ENCODE measurements around the gene ERGIC1. TPM values are rescaled to one million over a fixed set of nuclear protein-coding genes. Genes with fewer than 3 reads are reported as not detected.

The ERGIC1 gene
- polyA plus RNA-seq, 1 donor from 2014 or later: 59.1 TPM

DNA sequence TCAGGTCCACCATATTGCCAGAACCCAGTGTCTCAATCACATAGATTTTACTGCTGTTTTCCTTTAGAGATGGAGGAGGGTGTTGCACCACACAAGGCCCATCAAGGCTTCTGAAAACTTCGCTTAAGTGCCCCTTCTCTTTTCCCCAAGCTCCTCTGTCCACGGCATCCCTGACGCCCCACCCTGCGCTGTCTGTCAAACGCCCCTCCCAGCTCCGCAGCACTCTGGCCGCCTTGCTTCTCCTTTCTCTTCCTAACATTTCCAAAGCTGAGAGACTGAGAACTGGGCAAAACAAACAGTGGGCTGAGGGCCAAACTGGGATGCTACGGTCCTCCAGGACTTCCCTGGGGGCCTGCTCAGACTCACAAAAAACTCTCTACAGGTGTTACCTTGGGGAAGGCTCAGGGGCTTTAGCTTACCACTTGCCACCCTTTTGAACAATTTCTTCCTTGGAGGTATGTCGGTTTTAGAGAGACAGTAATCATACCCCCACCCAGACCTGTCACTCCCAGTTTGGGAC, 28.3 kb upstream of the ERGIC1 start:
- Histone ChIP-seq H3F3A (ENCODE audit: insufficient read depth, low read length, poor library complexity, severe bottlenecking) (no peaks in the 10 kb centered on the region), H3K4me2 (ENCODE audit: low read length) (no peak overlapping the region), H2AFZ (ENCODE audit: low read depth, low read length) (no peak overlapping the region), H3K79me2 (replicated peaks; ENCODE audit: insufficient read depth, low read length) (no peaks in the 10 kb centered on the region), H3K9me3 (ENCODE audit: low read length) (no peaks in the 10 kb centered on the region), H3K36me3 (ENCODE audit: insufficient read depth, low read length) (no peaks in the 10 kb centered on the region), H3K27me3 (ENCODE audit: insufficient read depth, low read depth, low read length) (no peaks in the 10 kb centered on the region), H3K4me3 (ENCODE audit: low read length) (no peak overlapping the region), H3K9me2 (ENCODE audit: insufficient read depth, low read length) (no peaks in the 10 kb centered on the region), H3K27ac (ENCODE audit: low read length) (no peak overlapping the region), H3K9ac (ENCODE audit: low read length) (no peak overlapping the region), H4K20me1 (ENCODE audit: insufficient read depth) (no peaks in the 10 kb centered on the region)
- TF ChIP-seq, protein P1, sequence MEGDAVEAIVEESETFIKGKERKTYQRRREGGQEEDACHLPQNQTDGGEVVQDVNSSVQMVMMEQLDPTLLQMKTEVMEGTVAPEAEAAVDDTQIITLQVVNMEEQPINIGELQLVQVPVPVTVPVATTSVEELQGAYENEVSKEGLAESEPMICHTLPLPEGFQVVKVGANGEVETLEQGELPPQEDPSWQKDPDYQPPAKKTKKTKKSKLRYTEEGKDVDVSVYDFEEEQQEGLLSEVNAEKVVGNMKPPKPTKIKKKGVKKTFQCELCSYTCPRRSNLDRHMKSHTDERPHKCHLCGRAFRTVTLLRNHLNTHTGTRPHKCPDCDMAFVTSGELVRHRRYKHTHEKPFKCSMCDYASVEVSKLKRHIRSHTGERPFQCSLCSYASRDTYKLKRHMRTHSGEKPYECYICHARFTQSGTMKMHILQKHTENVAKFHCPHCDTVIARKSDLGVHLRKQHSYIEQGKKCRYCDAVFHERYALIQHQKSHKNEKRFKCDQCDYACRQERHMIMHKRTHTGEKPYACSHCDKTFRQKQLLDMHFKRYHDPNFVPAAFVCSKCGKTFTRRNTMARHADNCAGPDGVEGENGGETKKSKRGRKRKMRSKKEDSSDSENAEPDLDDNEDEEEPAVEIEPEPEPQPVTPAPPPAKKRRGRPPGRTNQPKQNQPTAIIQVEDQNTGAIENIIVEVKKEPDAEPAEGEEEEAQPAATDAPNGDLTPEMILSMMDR (IDR thresholded peaks at IDR 0.05; ENCODE audit: poor library complexity, severe bottlenecking): no peak
- TF ChIP-seq RAD21 (conservative IDR thresholded peaks at IDR 0.05): no peak
- no peak for TF ChIP-seq SMC3 (conservative IDR thresholded peaks at IDR 0.05; ENCODE audit: poor library complexity)
- TF ChIP-seq, protein P2, sequence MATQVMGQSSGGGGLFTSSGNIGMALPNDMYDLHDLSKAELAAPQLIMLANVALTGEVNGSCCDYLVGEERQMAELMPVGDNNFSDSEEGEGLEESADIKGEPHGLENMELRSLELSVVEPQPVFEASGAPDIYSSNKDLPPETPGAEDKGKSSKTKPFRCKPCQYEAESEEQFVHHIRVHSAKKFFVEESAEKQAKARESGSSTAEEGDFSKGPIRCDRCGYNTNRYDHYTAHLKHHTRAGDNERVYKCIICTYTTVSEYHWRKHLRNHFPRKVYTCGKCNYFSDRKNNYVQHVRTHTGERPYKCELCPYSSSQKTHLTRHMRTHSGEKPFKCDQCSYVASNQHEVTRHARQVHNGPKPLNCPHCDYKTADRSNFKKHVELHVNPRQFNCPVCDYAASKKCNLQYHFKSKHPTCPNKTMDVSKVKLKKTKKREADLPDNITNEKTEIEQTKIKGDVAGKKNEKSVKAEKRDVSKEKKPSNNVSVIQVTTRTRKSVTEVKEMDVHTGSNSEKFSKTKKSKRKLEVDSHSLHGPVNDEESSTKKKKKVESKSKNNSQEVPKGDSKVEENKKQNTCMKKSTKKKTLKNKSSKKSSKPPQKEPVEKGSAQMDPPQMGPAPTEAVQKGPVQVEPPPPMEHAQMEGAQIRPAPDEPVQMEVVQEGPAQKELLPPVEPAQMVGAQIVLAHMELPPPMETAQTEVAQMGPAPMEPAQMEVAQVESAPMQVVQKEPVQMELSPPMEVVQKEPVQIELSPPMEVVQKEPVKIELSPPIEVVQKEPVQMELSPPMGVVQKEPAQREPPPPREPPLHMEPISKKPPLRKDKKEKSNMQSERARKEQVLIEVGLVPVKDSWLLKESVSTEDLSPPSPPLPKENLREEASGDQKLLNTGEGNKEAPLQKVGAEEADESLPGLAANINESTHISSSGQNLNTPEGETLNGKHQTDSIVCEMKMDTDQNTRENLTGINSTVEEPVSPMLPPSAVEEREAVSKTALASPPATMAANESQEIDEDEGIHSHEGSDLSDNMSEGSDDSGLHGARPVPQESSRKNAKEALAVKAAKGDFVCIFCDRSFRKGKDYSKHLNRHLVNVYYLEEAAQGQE (IDR thresholded peaks at IDR 0.05; ENCODE audit: borderline replicate concordance): no peak
- no peak for TF ChIP-seq EZH2 (IDR thresholded peaks at IDR 0.05; ENCODE audit: borderline replicate concordance, insufficient read depth, low read length, poor library complexity, severe bottlenecking)
- no peak for TF ChIP-seq EP300 (conservative IDR thresholded peaks at IDR 0.05; ENCODE audit: poor library complexity, severe bottlenecking)
- no peak for TF ChIP-seq POLR2AphosphoS5 (IDR thresholded peaks at IDR 0.05)
- no peak for TF ChIP-seq TAF1 (IDR thresholded peaks at IDR 0.05; ENCODE audit: low read depth)
- no peak for TF ChIP-seq MXI1 (conservative IDR thresholded peaks at IDR 0.05; ENCODE audit: poor library complexity, severe bottlenecking)

DNA sequence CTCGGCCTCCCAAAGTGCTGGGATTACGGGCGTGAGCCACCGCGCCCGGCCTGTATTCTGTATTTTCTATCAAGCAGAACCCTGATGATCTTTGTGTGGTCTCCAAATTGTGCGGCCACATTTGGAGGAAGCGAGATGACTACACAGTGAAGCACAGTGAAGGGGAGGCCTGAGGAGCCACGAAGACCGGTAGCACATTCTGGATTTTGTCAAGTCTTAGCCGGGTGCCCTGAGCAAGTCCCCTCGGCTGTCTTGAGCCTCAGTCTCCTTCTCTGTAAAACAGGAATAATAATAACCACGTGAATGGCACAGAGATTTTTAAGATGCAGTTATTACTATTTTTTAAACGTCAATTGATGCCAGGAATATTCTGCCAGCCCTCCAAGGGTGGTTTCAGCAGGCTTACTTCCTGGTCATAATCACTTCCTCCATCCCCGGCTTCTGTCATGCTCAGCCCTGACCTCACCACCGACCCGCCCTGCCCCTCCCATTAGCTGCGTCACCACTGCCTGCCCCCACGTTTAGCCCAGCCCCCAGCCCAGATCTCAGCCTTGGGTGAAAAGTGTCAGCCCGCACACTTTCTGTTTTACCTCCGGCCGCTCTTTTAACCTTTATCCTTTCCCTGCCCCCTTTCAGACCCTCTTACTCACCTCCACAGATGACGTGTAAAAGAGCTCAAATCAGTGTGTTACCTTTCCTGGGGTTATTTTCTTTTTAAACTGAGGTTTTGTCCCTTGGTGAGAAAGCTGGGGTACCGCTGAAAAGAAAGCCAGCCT, 27.0 kb upstream of the ERGIC1 start:
- H3K9ac ChIP-seq (ENCODE audit: low read length): no peak overlapping the region
- H4K20me1 ChIP-seq (ENCODE audit: insufficient read depth): no peaks in the 10 kb centered on the region
- H3K4me2 ChIP-seq (ENCODE audit: low read length): no peak overlapping the region
- no peak overlapping the region for H3K27ac ChIP-seq (ENCODE audit: low read length)
- no peaks in the 10 kb centered on the region for H3K27me3 ChIP-seq (ENCODE audit: insufficient read depth, low read depth, low read length)
- H3F3A ChIP-seq (ENCODE audit: insufficient read depth, low read length, poor library complexity, severe bottlenecking): no peaks in the 10 kb centered on the region
- H3K9me2 ChIP-seq (ENCODE audit: insufficient read depth, low read length): no peaks in the 10 kb centered on the region
- H3K4me3 ChIP-seq (ENCODE audit: low read length): no peak overlapping the region
- H2AFZ ChIP-seq (ENCODE audit: low read depth, low read length): no peak overlapping the region
- no peaks in the 10 kb centered on the region for H3K79me2 ChIP-seq (replicated peaks; ENCODE audit: insufficient read depth, low read length)
- H3K36me3 ChIP-seq (ENCODE audit: insufficient read depth, low read length): no peaks in the 10 kb centered on the region
- TF ChIP-seq, protein P2 (IDR thresholded peaks at IDR 0.05; ENCODE audit: borderline replicate concordance): no peak
- H3K9me3 ChIP-seq (ENCODE audit: low read length): no peaks in the 10 kb centered on the region
